Transverse colon (tissue), 3 donors: ENCODE results near the gene TRPT1.
A peak's percentile ranks its signal among the peaks of the same experiment; 100 is the strongest.

ENCODE experiments used
- CTCF ChIP-seq, 5 experiments: fragments of 200-600 bp in 3 of 5; fragments of 450-650 bp in 2 of 5; sonication (generic) in 3 of 5; IDR thresholded peaks; 1 replicate in 2 of 5; 2 replicates in 3 of 5; pipeline ENCODE4 v1.5.1; 2016 to 2017; ENCODE audit warnings: antibody characterized with exemption in 5 of 5, inconsistent platforms in 3 of 5, mild to moderate bottlenecking in 2 of 5, moderate library complexity in 1 of 5
- POLR2A ChIP-seq: fragments of 450-650 bp; IDR thresholded peaks from one replicate; pipeline ENCODE4 v1.6.1; 2016; ENCODE audit warnings: antibody characterized with exemption, mild to moderate bottlenecking, moderate library complexity

DNA sequence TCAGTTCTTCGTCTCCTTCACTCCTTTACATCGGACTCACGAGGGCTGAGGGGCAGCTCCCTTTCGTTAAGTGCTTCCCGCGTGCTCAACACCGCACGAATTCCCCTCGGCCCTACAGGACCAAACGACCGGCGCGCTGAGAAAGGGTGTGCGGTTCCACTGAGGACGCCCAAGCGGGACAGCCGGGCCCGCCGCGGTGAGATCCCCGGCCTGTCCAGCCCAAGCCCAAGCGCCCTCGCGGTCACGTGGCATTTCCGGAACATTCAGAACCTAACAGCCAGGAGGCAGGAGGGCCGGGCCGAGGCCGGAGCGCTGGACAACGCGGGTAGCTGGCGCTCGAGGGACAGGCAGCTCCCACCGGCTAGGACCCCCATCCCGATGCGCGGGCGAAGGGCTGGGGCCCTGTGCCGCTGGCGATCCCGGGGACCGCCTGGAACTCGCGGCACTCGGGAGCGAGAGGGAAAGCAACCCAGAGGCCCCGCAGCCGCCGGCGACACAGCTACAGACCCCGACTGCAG is 40.8 kb downstream of the TRPT1 start:
- TF ChIP-seq CTCF (IDR thresholded peaks at IDR 0.05) (peak; percentile 41 to 89 (median 55)), POLR2A (peak; percentile 98)
